T-helper 2 cell (primary cell): ENCODE results near the gene TAS2R40.
"Not testable (repeated sequence)": the region's sequence is repeated elsewhere in the genome, so short reads cannot be mapped to it uniquely, and the experiment has no call there.

ENCODE experiments used
- DNase-seq, 5 experiments: peaks; one replicate each; pipeline versions ENCODE4 v3.0.0 to v3.0.0-alpha.2; 2012 to 2022
- total RNA-seq, 2 donors: gene quantifications; one replicate each; lab custom pipeline; 2026; lab: John Stamatoyannopoulos, UW

The TAS2R40 gene
- 0 reads per million in 2 donors for total RNA-seq

- DNase-seq: no peak
Measured at GRCh38 chr7:143221737-143222136, at the start of gene TAS2R40. TAS2R40 (plus strand) TSS chr7:143222037; CDS start chr7:143222079, 42 bp downstream.

GRCh38 chr7:143172354-143172753 is 49.5 kb upstream of the TAS2R40 start:
- DNase-seq: no peak

- DNase-seq: no peak
Measured at GRCh38 chr7:143176128-143176527, 45.7 kb upstream of the TAS2R40 start.

- no peak for DNase-seq
Measured at GRCh38 chr7:143177374-143178119, 44.3 kb upstream of the TAS2R40 start.

- DNase-seq: not testable (repeated sequence)
Measured at GRCh38 chr7:143180771-143181170, 41.1 kb upstream of the TAS2R40 start.

- DNase-seq: no peak
Measured at GRCh38 chr7:143181349-143181748, 40.5 kb upstream of the TAS2R40 start.

GRCh38 chr7:143183024-143183423 is 38.8 kb upstream of the TAS2R40 start, which contains the start of gene TAS2R39:
TAS2R39 (plus strand) TSS chr7:143183419; CDS start chr7:143183419, 0 bp downstream.
- DNase-seq: no peak

GRCh38 chr7:143185551-143185950 is 36.3 kb upstream of the TAS2R40 start:
- no peak for DNase-seq

- no peak for DNase-seq
Measured at GRCh38 chr7:143188994-143189393, 32.8 kb upstream of the TAS2R40 start.

- DNase-seq: no peak
Measured at GRCh38 chr7:143193880-143194279, 28.0 kb upstream of the TAS2R40 start.

GRCh38 chr7:143199040-143199439 is 22.8 kb upstream of the TAS2R40 start:
- no peak for DNase-seq

- DNase-seq: no peak
Measured at GRCh38 chr7:143202161-143202560, 19.7 kb upstream of the TAS2R40 start.

- no peak for DNase-seq
Measured at GRCh38 chr7:143203386-143203785, 18.5 kb upstream of the TAS2R40 start.

GRCh38 chr7:143205560-143206293 is 16.1 kb upstream of the TAS2R40 start:
- DNase-seq: peak in 2 of 5 experiments; percentile 23 to 55

GRCh38 chr7:143210541-143210940 is 11.3 kb upstream of the TAS2R40 start:
- DNase-seq: no peak

- DNase-seq: not testable (repeated sequence)
Measured at GRCh38 chr7:143213478-143213877, 8.4 kb upstream of the TAS2R40 start.

- peak in 4 of 5 experiments; percentile 20 to 78 (median 48) for DNase-seq
Measured at GRCh38 chr7:143214789-143215679, 6.8 kb upstream of the TAS2R40 start.

- DNase-seq: no peak
Measured at GRCh38 chr7:143216151-143216550, 5.7 kb upstream of the TAS2R40 start.

GRCh38 chr7:143216686-143217085 is 5.2 kb upstream of the TAS2R40 start:
- DNase-seq: no peak

- DNase-seq: no peak
Measured at GRCh38 chr7:143217806-143218205, 4.0 kb upstream of the TAS2R40 start.

- no peak for DNase-seq
Measured at GRCh38 chr7:143221286-143221685, 551 bp upstream of the TAS2R40 start.

- DNase-seq: no peak
Measured at GRCh38 chr7:143222782-143223181, 945 bp downstream of the TAS2R40 start.

- no peak for DNase-seq
Measured at GRCh38 chr7:143223784-143224183, 1.9 kb downstream of the TAS2R40 start.
